Measurements from ENCODE around the gene RGMA. TPM values are rescaled to one million over a fixed set of nuclear protein-coding genes. Genes with fewer than 3 reads are reported as not detected.

The RGMA gene
- total and polyA plus RNA-seq, 12 donors: 0.28 to 9.0 (median 3.3) TPM

GRCh38 chr15:93093765-93094164 lies 4.8 kb upstream of the RGMA start:
- DNase-seq: no peak
- TF ChIP-seq POLR2A (IDR thresholded peaks at IDR 0.05): no peak
- TF ChIP-seq, protein P1, sequence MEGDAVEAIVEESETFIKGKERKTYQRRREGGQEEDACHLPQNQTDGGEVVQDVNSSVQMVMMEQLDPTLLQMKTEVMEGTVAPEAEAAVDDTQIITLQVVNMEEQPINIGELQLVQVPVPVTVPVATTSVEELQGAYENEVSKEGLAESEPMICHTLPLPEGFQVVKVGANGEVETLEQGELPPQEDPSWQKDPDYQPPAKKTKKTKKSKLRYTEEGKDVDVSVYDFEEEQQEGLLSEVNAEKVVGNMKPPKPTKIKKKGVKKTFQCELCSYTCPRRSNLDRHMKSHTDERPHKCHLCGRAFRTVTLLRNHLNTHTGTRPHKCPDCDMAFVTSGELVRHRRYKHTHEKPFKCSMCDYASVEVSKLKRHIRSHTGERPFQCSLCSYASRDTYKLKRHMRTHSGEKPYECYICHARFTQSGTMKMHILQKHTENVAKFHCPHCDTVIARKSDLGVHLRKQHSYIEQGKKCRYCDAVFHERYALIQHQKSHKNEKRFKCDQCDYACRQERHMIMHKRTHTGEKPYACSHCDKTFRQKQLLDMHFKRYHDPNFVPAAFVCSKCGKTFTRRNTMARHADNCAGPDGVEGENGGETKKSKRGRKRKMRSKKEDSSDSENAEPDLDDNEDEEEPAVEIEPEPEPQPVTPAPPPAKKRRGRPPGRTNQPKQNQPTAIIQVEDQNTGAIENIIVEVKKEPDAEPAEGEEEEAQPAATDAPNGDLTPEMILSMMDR (IDR thresholded peaks at IDR 0.05): no peak
- no peak overlapping the region for H3K4me3 ChIP-seq
- WGBS, 4 donors: 81 to 89% (median 85%) methylated on average over 6 of the region's 6 CpGs
- H3K36me3 ChIP-seq (replicated peaks in 1 of 2): no peaks in the 10 kb centered on the region
- H3K9me3 ChIP-seq (replicated peaks in 1 of 3): no peaks in the 10 kb centered on the region
- peaks cover 17% of the 10 kb centered on the region for H3K27me3 ChIP-seq
- H3K27ac ChIP-seq: no peak overlapping the region
- H3K4me1 ChIP-seq (replicated peaks in 1 of 2): peaks cover under 1% of the 10 kb centered on the region in 2 donors
- intact Hi-C loops (cut with DNase I): no loop called here

- Histone ChIP-seq H3K4me1 (replicated peaks in 1 of 2) (peaks cover 4 to 8% of the 10 kb centered on the region in 2 donors), H3K36me3 (replicated peaks in 1 of 2) (no peaks in the 10 kb centered on the region), H3K27ac (no peak overlapping the region), H3K27me3 (peaks cover 36% of the 10 kb centered on the region), H3K9me3 (replicated peaks in 1 of 3) (no peaks in the 10 kb centered on the region), H3K4me3 (no peak overlapping the region)
- DNase-seq: no peak
- WGBS, 4 donors: 73 to 86% (median 75%) methylated on average over 7 to 11 of the region's 11 CpGs
- intact Hi-C loops (cut with DNase I): no loop called here
- TF ChIP-seq POLR2A (IDR thresholded peaks at IDR 0.05): no peak
Observed at GRCh38 chr15:93091465-93091864, 2.5 kb upstream of the RGMA start.

DNA sequence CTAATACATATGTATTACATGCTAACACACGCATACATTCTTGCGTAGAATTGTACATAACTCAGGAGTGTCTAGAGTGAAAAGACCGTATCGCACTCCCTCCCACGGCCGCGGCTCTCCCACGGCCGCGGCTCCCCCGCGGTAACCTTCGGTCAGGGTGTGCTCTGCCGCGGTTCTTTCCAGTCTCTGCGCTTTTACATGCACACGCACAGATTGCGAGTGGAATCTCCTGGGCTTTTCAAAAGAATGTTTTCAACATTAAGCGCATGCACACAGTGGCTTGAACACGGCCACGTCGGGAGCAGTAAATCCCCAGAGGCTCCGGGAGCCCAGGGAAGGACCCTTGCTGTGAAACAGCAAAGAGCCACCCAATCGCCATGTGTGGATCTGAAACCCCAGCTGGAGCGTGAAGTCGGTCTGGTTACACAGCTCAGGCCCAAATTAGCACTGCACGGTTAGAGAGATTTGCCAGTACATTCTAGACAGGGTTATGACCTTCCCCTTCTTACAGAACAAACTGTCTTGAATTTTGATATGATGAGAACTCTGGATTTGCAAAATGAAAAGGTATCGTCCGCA lies 805 bp upstream of the RGMA start:
- Histone ChIP-seq H3K27me3 (peaks cover 43% of the 10 kb centered on the region), H3K4me1 (replicated peaks in 1 of 2) (peaks cover 4 to 8% of the 10 kb centered on the region in 2 donors), H3K4me3 (peak overlapping the region in 1 of 4 donors; percentile 45), H3K9me3 (replicated peaks in 1 of 3) (no peaks in the 10 kb centered on the region), H3K36me3 (replicated peaks in 1 of 2) (no peaks in the 10 kb centered on the region), H3K27ac (no peak overlapping the region)
- TF ChIP-seq, protein P1 (IDR thresholded peaks at IDR 0.05): no peak
- no peak for TF ChIP-seq POLR2A (IDR thresholded peaks at IDR 0.05)
- intact Hi-C loops (cut with DNase I): no loop called here
- WGBS, 4 donors: 15 to 27% (median 20%) methylated on average over 20 to 29 of the region's 29 CpGs
- DNase-seq: no peak

DNA sequence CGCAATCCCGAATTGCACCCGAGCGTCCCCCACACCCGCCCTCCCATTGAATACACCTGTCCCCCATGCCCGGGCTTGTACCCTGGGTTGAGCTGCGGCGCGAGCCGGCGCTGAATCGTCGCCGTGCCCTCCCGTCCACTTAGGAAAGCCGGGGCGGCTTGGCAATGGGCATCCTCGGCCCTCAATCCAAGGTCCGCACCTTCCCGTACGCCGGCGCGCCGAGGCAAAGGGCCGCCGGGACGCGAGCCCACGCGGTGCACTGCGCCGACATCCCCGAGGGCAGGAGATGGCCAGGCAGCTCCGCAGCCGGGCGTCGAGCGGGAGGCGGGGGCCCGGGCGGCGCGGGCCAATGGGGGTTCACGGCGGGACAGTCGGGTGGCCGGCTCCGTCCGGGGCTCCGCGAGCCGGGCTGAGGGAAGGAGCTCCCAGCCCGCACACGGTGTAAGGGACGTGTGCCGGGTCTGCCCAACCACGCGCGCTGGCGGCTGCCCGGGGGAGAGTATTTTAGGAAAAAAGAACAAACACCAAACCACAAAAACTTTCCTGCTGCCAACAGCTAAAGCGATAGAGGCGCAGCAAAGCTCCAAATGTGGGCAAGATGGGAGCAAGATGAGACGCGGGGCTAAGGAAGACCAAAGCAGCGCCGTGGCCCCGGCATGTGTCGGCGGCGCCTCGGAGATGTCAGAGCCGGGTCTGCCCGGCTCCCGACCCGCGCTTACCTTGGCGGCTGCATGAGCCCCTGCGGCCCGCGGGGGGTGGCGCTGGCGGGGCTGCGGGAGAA lies 621 bp downstream of the RGMA start:
- WGBS, 4 donors: 1% methylated on average over 18 to 85 of the region's 85 CpGs
- Histone ChIP-seq H3K36me3 (replicated peaks in 1 of 2) (no peaks in the 10 kb centered on the region), H3K4me1 (replicated peaks in 1 of 2) (peaks cover 4 to 8% of the 10 kb centered on the region in 2 donors), H3K27me3 (peaks cover 43% of the 10 kb centered on the region), H3K27ac (peak overlapping the region in 1 of 5 donors; percentile 15), H3K9me3 (replicated peaks in 1 of 3) (no peaks in the 10 kb centered on the region), H3K4me3 (peak overlapping the region in 2 of 4 donors; percentile 4 to 45)
- no peak for TF ChIP-seq POLR2A (IDR thresholded peaks at IDR 0.05)
- TF ChIP-seq, protein P1 (IDR thresholded peaks at IDR 0.05): no peak
- intact Hi-C loops (cut with DNase I): no loop called here
- no peak for DNase-seq

All from adrenal gland (tissue), 12 donors.